Measurements from ENCODE around the gene AKR7A2.

GRCh38 chr1:19332832-19333231, 20.9 kb upstream of the AKR7A2 start:
- TF ChIP-seq, protein P1, sequence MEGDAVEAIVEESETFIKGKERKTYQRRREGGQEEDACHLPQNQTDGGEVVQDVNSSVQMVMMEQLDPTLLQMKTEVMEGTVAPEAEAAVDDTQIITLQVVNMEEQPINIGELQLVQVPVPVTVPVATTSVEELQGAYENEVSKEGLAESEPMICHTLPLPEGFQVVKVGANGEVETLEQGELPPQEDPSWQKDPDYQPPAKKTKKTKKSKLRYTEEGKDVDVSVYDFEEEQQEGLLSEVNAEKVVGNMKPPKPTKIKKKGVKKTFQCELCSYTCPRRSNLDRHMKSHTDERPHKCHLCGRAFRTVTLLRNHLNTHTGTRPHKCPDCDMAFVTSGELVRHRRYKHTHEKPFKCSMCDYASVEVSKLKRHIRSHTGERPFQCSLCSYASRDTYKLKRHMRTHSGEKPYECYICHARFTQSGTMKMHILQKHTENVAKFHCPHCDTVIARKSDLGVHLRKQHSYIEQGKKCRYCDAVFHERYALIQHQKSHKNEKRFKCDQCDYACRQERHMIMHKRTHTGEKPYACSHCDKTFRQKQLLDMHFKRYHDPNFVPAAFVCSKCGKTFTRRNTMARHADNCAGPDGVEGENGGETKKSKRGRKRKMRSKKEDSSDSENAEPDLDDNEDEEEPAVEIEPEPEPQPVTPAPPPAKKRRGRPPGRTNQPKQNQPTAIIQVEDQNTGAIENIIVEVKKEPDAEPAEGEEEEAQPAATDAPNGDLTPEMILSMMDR (IDR thresholded peaks at IDR 0.05): no peak
- TF ChIP-seq POLR2AphosphoS5 (IDR thresholded peaks at IDR 0.05) (no peak), POLR2A (IDR thresholded peaks at IDR 0.05) (no peak), EP300 (IDR thresholded peaks at IDR 0.05) (no peak)
